Esophagus mucosa (tissue), 1 donor: ENCODE measurements around the gene TSPAN7. TPM values are rescaled to one million over a fixed set of nuclear protein-coding genes. Genes with fewer than 3 reads are reported as not detected.

Source experiments
- ATAC-seq: fragments of 200-7000 bp; cut with Tn5 transposase; one replicate; pipeline ENCODE4 v1.9.1; 2020
- total RNA-seq: library from RNA; stranded (reverse); gene quantifications from one replicate; pipeline ENCODE4 v1.2.4, GENCODE V29; 2023
- donor health status: DM: yes; HTN: yes; CAD: no.

TSPAN7 gene
- total RNA-seq, 1 donor from 2014 or later: 11.3 TPM

- no peak for ATAC-seq
Measured at GRCh38 chrX:38649221-38649620, 87.9 kb downstream of the TSPAN7 start.

- ATAC-seq: no peak
Measured at GRCh38 chrX:38649674-38650647, 88.6 kb downstream of the TSPAN7 start.

GRCh38 chrX:38651625-38652601, 90.6 kb downstream of the TSPAN7 start:
- ATAC-seq: no peak

GRCh38 chrX:38652934-38653442, 91.6 kb downstream of the TSPAN7 start:
- ATAC-seq: no peak

- ATAC-seq: no peak
Measured at GRCh38 chrX:38654302-38654701, 93.0 kb downstream of the TSPAN7 start.

GRCh38 chrX:38656350-38656915, 95.1 kb downstream of the TSPAN7 start:
- ATAC-seq: no peak

GRCh38 chrX:38657562-38657961, 96.2 kb downstream of the TSPAN7 start:
- ATAC-seq: no peak

GRCh38 chrX:38660395-38661102, 99.2 kb downstream of the TSPAN7 start:
- no peak for ATAC-seq

GRCh38 chrX:38661103-38661441, 99.7 kb downstream of the TSPAN7 start:
- ATAC-seq: no peak

- no peak for ATAC-seq
Measured at GRCh38 chrX:38661561-38661960, 100.2 kb downstream of the TSPAN7 start.

- ATAC-seq: no peak
Measured at GRCh38 chrX:38662640-38663039, 101.3 kb downstream of the TSPAN7 start.

- no peak for ATAC-seq
Measured at GRCh38 chrX:38664285-38664684, 102.9 kb downstream of the TSPAN7 start.

GRCh38 chrX:38666909-38667308, 105.6 kb downstream of the TSPAN7 start:
- ATAC-seq: no peak

- no peak for ATAC-seq
Measured at GRCh38 chrX:38668771-38669170, 107.4 kb downstream of the TSPAN7 start.

GRCh38 chrX:38669428-38669827, 108.1 kb downstream of the TSPAN7 start:
- ATAC-seq: no peak

GRCh38 chrX:38672646-38673045, 111.3 kb downstream of the TSPAN7 start:
- ATAC-seq: no peak

GRCh38 chrX:38675856-38676255, 114.5 kb downstream of the TSPAN7 start:
- no peak for ATAC-seq

- ATAC-seq: no peak
Measured at GRCh38 chrX:38678183-38678582, 116.8 kb downstream of the TSPAN7 start.

- ATAC-seq: no peak
Measured at GRCh38 chrX:38678821-38679220, 117.5 kb downstream of the TSPAN7 start.

- no peak for ATAC-seq
Measured at GRCh38 chrX:38679695-38680094, 118.4 kb downstream of the TSPAN7 start.

- no peak for ATAC-seq
Measured at GRCh38 chrX:38682095-38682494, 120.8 kb downstream of the TSPAN7 start.

GRCh38 chrX:38692961-38693360, 131.6 kb downstream of the TSPAN7 start:
- ATAC-seq: no peak
